DOHH2 (cell line): ENCODE data around the gene PDXK.

Experiments used
- H3F3A ChIP-seq: fragments of 200-600 bp; sonication (generic), shearing (Covaris generic); 2 replicates; pipeline ENCODE4 v1.6.0; 2016; ENCODE audit warnings: antibody characterized with exemption, mild to moderate bottlenecking; ENCODE audit not compliant: control insufficient read depth, insufficient read depth
- H3K27ac ChIP-seq: fragments of 200-600 bp; sonication (generic); 2 replicates; pipeline ENCODE4 v1.5.1; 2014; ENCODE audit warnings: low read depth, mild to moderate bottlenecking, low read length, moderate library complexity
- H3K27me3 ChIP-seq: fragments of 200-600 bp; sonication (generic); 2 replicates; pipeline ENCODE4 v1.6.1; 2014; ENCODE audit warnings: mild to moderate bottlenecking, low read length, mixed read lengths; ENCODE audit not compliant: control insufficient read depth
- H3K36me3 ChIP-seq: fragments of 200-600 bp; sonication (generic); 2 replicates; pipeline ENCODE4 v1.6.1; 2014; ENCODE audit warnings: mild to moderate bottlenecking, low read length, moderate library complexity, mixed read lengths; ENCODE audit not compliant: control insufficient read depth
- H3K4me1 ChIP-seq: fragments of 200-600 bp; sonication (generic); 2 replicates; pipeline ENCODE4 v1.6.1; 2014; ENCODE audit warnings: mild to moderate bottlenecking, low read length, mixed read lengths; ENCODE audit not compliant: control insufficient read depth
- H3K4me2 ChIP-seq: fragments of 200-600 bp; sonication (generic); 2 replicates; pipeline ENCODE4 v1.6.0; 2014; ENCODE audit warnings: mild to moderate bottlenecking, low read length, moderate library complexity
- H3K4me3 ChIP-seq: fragments of 200-600 bp; sonication (generic); 2 replicates; pipeline ENCODE4 v1.5.1; 2014; ENCODE audit warnings: mild to moderate bottlenecking, low read length, mixed read lengths
- H3K79me2 ChIP-seq: fragments of 200-600 bp; sonication (generic); 2 replicates; pipeline ENCODE4 v1.6.1; 2014; ENCODE audit warnings: mild to moderate bottlenecking, low read length, mixed read lengths; ENCODE audit not compliant: control insufficient read depth
- H3K9me2 ChIP-seq: fragments of 200-600 bp; sonication (generic); replicated peaks from 2 replicates; pipeline ENCODE4 v1.6.1; 2014; ENCODE audit warnings: mild to moderate bottlenecking, low read length, mixed read lengths; ENCODE audit not compliant: control insufficient read depth
- H3K9me3 ChIP-seq: fragments of 200-600 bp; sonication (generic); 2 replicates; pipeline ENCODE4 v1.6.1; 2014; ENCODE audit warnings: antibody characterized with exemption, low read length, mixed read lengths; ENCODE audit not compliant: control insufficient read depth, insufficient read depth
- H4K20me1 ChIP-seq: fragments of 200-600 bp; sonication (generic); 2 replicates; pipeline ENCODE4 v1.6.0; 2014; ENCODE audit warnings: low read depth, mild to moderate bottlenecking, antibody characterized with exemption, low read length, moderate library complexity; ENCODE audit not compliant: control insufficient read depth, insufficient read depth
- EZH2phosphoT487 ChIP-seq: fragments of 200-600 bp; sonication (generic); IDR thresholded peaks from 2 replicates; pipeline ENCODE4 v1.6.1; 2017; ENCODE audit warnings: borderline replicate concordance, mild to moderate bottlenecking, antibody characterized with exemption, low read length, moderate library complexity, mixed read lengths
- TF ChIP-seq, protein P1 (sequence below): fragments of 200-600 bp; sonication (generic); IDR thresholded peaks from one replicate; pipeline ENCODE4 v1.5.1; 2014; ENCODE audit warnings: antibody characterized with exemption, mild to moderate bottlenecking, low read depth, low read length; ENCODE audit not compliant: poor library complexity, severe bottlenecking

PDXK gene

DNA sequence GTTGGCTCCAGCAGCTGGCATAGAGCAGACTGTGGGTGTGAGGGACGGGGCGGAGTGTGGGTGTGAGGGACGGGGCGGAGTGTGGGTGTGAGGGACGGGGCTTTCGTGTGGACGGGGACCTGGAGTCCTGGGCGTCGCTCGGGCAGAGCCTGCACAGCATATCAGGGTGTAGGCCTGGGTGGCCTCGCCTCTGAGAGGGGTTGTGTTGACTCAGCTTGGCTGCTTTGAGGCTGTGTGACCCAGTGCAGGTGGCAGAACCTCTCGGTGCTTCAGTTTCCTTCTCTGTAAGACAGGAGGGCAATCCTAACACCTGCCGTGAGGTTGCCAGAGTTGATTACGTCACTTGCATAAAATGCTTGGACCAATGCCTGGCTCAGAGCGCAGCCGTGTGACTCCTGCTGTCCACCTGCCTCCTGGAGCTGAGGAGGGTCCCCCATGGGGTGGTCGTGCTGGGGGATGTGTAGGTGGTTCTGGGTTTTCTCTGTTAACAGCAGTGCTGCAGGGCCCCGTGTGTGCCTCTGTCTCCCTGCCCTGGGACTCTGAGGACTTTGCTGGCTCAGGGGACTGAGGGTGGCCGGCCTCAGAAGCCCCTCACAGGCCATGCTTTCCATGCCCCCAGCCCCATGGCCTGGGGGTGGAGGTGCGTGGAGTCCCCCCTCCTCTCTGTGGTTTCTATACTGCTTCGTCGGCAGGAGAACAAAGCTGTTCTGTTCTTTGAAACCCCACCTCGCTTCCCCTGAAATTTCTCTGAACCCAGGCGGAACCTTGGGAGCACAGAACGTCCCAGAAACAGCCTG lies 15.4 kb downstream of the PDXK start:
- Histone ChIP-seq H3K79me2 (peaks cover 28% of the 10 kb centered on the region), H3K27ac (no peak overlapping the region)

DNA sequence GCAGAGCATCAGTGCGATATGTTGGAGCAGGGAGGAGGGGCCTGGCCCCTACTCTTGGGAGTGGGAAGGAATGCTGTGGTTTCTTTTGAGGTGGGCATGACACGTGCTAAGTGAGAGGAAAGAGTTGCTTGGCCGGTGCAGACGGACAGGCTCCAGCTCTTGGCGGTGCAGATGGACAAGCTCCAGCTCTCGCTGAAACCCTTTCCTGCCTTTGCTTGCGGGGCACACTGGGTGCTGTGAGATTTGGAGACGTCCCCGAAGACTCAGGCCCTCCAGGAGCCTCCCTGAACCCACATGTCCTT lies 15.9 kb downstream of the PDXK start:
- Histone ChIP-seq H3K79me2 (peaks cover 23% of the 10 kb centered on the region), H3K27ac (no peak overlapping the region), H3K9me3 (no peaks in the 10 kb centered on the region), H3F3A (0 out of 2 replicates have a peak, but pooled peaks cover 3% of the 10 kb centered on the region), H3K9me2 (no peaks in the 10 kb centered on the region), H3K36me3 (no peaks in the 10 kb centered on the region), H3K4me2 (no peak overlapping the region), H3K4me3 (no peak overlapping the region), H4K20me1 (0 out of 2 replicates have a peak, but pooled peaks cover 7% of the 10 kb centered on the region), H3K27me3 (no peaks in the 10 kb centered on the region), H3K4me1 (no peaks in the 10 kb centered on the region)
- no peak for TF ChIP-seq EZH2phosphoT487
- TF ChIP-seq, protein P1, sequence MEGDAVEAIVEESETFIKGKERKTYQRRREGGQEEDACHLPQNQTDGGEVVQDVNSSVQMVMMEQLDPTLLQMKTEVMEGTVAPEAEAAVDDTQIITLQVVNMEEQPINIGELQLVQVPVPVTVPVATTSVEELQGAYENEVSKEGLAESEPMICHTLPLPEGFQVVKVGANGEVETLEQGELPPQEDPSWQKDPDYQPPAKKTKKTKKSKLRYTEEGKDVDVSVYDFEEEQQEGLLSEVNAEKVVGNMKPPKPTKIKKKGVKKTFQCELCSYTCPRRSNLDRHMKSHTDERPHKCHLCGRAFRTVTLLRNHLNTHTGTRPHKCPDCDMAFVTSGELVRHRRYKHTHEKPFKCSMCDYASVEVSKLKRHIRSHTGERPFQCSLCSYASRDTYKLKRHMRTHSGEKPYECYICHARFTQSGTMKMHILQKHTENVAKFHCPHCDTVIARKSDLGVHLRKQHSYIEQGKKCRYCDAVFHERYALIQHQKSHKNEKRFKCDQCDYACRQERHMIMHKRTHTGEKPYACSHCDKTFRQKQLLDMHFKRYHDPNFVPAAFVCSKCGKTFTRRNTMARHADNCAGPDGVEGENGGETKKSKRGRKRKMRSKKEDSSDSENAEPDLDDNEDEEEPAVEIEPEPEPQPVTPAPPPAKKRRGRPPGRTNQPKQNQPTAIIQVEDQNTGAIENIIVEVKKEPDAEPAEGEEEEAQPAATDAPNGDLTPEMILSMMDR, result no peak

More for the DNA sequence above, 15.4 kb downstream of the PDXK start:
- Histone ChIP-seq H3K4me2 (no peak overlapping the region), H3K9me3 (no peaks in the 10 kb centered on the region), H3K4me3 (no peak overlapping the region), H3F3A (peaks cover 3% of the 10 kb centered on the region; the same call in 1 of the 2 replicates), H3K4me1 (peaks cover 2% of the 10 kb centered on the region), H3K27me3 (no peaks in the 10 kb centered on the region), H4K20me1 (peaks cover 10% of the 10 kb centered on the region; the same call in 1 of the 2 replicates), H3K36me3 (no peaks in the 10 kb centered on the region), H3K9me2 (no peaks in the 10 kb centered on the region)
- no peak for TF ChIP-seq EZH2phosphoT487

DNA sequence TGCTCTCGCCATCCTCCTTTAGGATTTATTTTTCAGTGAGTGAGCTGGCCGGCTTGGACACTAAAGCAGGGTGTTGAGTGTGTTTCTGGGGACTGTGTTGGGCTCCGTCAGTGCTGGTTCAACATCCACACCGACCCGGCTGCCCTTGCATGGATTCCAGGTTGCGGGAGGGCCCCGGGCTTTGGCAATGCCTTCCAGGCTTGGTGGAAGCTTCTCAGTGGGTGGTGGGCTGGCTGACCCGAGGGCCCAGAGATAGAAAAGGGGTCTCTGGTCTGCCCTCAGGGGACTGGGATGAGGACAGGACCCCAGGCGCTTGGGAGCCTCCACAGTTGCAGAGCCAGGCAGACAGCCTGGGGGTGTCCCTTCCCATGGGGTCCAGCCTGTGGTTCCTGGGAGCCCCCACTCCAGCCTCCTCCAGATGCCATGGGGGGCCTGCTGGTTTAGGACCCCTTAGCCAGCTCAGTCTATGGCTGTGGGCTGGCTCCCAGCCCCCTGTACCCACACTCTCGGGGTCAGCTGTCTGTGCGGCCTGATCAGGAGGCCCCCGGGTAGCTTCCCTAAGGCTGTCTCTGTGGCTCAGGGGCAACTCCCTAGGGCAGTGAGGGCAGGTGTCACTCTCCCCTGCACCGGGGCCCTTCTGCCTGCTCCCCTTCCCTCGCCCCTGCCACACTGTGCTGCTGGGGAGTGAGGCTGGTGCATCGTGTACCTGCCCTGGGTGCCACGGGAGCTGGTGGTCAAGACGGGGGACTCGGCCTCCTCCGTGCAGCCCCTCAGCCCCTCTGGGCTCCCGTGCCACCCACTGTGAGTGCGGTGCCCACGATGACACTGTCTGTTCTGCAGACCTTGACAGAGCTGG lies 16.5 kb downstream of the PDXK start:
- Histone ChIP-seq H3K9me2 (no peaks in the 10 kb centered on the region), H3K36me3 (no peaks in the 10 kb centered on the region), H3K4me3 (no peak overlapping the region), H3K27me3 (no peaks in the 10 kb centered on the region), H3K9me3 (no peaks in the 10 kb centered on the region), H3K79me2 (peaks cover 17% of the 10 kb centered on the region), H4K20me1 (0 out of 2 replicates have a peak, but pooled peaks cover 7% of the 10 kb centered on the region), H3K27ac (no peak overlapping the region), H3F3A (0 out of 2 replicates have a peak, but pooled peaks cover 2% of the 10 kb centered on the region), H3K4me2 (no peak overlapping the region), H3K4me1 (no peaks in the 10 kb centered on the region)
- TF ChIP-seq EZH2phosphoT487, result no peak
- TF ChIP-seq, protein P1, result no peak
